COLO668 (cell line): ENCODE results near the gene SHMT2.

Experiments used
- DNase-seq: peaks from one replicate; lab custom pipeline; 2025; ENCODE audit not compliant: unreplicated experiment; lab: John Stamatoyannopoulos, UW

Gene SHMT2

DNA sequence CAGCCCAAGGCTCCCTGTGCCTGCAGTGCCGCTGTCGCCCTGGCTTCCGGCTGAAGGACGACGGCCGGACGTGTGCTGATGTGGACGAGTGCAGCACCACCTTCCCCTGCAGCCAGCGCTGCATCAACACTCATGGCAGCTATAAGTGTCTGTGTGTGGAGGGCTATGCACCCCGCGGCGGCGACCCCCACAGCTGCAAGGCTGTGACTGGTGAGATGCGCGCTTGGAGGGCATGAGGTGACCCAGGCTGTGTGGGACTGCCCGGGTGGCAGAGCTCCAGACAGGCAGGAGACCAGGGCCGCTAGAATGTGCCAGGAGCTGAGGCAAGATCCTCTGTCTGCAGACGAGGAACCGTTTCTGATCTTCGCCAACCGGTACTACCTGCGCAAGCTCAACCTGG is 32.6 kb upstream of the SHMT2 start:
- DNase-seq: no peak

DNA sequence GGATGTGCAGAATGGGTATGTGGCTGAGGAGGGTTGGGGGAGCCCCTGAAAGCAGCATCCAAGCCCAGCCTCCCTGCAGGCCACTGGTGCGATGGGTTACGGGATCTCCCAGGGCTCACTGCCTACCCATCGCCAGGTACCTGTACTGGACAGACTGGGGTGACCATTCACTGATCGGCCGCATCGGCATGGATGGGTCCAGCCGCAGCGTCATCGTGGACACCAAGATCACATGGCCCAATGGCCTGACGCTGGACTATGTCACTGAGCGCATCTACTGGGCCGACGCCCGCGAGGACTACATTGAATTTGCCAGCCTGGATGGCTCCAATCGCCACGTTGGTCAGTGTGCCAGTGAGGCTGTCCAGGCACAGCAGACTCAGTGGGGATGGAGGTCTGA is 31.2 kb upstream of the SHMT2 start:
- DNase-seq: no peak

DNA sequence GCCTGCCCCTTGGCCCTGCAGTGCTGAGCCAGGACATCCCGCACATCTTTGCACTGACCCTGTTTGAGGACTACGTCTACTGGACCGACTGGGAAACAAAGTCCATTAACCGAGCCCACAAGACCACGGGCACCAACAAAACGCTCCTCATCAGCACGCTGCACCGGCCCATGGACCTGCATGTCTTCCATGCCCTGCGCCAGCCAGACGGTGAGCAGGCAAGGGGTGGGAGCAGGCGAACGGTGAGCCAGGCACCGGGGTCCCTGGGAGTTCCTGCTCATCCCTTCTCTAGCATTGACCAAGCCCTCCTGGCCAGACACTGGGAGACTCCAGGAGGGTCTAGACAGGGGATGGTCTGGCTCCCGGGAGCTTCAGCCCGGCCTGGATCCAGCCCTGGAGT is 30.3 kb upstream of the SHMT2 start:
- DNase-seq: no peak

DNA sequence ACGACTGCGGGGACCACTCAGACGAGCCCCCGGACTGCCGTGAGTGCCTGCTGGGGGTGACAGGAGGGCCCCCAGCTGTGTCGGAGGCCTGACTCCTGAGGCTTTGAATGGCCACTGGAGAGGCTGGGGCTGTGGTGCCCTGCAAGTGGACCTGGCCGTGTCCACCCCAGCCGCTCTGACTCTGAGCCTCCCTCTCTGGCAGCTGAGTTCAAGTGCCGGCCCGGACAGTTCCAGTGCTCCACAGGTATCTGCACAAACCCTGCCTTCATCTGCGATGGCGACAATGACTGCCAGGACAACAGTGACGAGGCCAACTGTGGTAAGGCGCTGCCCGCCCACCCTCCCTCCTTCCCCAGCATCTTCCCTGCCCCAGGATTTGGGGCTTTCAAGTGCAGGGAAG is 29.0 kb upstream of the SHMT2 start:
- DNase-seq: no peak

DNA sequence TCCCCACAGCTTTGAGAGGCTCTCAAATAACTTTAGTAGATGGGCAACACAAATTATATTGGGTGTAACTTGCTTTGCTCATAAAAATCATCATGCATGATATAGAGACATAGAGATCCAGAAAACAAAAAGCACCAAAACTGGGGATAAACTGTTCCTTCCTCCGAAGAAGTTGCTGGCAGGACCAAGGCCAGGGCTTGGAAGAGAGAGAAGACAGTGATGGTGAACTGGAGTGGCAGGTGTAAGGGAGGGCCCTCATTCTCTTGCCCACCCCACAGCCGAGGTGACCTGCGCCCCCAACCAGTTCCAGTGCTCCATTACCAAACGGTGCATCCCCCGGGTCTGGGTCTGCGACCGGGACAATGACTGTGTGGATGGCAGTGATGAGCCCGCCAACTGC is 28.3 kb upstream of the SHMT2 start:
- no peak for DNase-seq

DNA sequence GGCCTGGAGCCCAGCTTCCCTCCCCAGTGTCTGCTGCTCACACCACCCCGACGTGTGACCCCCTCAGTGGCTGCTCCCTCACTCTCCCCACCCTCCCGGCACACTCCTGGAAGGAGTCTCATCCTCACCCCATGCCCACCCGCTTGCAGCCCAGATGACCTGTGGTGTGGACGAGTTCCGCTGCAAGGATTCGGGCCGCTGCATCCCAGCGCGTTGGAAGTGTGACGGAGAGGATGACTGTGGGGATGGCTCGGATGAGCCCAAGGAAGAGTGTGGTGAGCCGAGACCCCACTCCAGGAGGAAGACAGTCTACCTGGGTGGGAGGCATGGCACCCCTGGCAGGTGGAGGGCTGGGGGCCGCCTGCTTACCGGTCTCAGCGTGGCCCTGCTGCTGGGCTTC is 27.9 kb upstream of the SHMT2 start:
- no peak for DNase-seq

DNA sequence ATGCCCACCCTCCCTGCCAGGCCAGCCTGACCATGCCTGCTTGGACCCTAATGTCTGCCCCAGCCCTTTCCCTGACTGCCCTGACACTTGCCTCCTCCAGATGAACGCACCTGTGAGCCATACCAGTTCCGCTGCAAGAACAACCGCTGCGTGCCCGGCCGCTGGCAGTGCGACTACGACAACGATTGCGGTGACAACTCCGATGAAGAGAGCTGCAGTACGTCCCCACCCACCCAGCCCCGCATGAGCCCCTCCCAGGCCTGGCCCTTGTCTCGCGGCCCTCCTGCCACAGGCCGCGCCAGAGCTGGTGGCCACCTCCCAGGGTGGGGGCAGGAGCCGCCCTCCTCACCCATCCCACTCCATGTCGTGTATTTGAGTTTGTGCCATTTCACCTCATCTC is 27.2 kb upstream of the SHMT2 start:
- no peak for DNase-seq

DNA sequence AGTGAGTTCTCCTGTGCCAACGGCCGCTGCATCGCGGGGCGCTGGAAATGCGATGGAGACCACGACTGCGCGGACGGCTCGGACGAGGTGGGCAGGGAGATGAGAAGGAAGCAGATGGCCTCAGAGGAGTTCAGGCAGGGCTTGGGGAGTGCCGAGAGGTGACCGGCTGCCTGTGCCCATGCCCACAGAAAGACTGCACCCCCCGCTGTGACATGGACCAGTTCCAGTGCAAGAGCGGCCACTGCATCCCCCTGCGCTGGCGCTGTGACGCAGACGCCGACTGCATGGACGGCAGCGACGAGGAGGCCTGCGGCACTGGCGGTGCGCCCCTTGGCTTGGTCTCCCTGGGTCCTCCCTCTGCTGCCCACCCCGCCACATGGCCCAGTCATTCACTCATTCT is 26.3 kb upstream of the SHMT2 start:
- no peak for DNase-seq

DNA sequence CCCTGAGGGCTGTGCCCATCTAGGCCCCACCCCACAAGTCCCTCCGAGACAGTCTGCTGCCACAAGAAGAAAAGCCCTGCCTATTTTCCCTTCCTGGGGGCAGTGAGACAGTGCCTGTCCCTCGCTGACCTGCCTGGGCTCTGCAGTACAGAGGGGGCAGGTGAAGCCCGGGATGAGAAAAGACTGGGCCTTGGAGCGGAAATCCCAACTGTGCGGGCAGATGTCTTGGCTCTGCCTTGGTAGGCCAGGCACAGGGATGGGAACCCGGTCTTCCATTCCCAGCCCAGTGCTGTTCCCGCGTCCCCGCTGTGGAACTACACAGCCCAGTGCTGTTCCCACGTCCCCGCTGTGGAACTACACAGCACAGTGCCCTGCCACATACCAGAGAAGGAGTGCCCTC is 25.7 kb upstream of the SHMT2 start:
- no peak for DNase-seq

DNA sequence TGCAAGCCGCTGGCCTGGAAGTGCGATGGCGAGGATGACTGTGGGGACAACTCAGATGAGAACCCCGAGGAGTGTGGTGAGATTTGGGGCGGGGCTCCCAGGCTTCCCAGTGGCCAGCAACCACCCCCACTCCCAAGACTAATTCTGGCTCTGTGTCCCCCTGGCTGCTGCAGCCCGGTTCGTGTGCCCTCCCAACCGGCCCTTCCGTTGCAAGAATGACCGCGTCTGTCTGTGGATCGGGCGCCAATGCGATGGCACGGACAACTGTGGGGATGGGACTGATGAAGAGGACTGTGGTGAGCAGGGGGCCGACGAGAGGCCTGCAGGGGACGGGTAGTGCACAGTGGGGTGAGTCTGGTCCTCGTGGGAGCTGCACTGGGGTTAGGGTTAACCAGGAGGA is 25.1 kb upstream of the SHMT2 start:
- no peak for DNase-seq

DNA sequence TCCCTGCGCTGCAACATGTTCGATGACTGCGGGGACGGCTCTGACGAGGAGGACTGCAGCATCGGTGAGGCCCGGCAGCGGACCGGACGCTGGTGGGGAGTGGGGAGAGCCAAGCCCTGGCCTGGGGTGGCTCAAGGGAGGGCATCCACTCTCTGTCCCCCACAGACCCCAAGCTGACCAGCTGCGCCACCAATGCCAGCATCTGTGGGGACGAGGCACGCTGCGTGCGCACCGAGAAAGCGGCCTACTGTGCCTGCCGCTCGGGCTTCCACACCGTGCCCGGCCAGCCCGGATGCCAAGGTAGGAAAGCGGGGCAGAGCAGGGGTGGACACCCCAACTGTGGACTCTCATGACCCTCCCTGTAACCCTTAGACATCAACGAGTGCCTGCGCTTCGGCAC is 24.3 kb upstream of the SHMT2 start:
- no peak for DNase-seq

DNA sequence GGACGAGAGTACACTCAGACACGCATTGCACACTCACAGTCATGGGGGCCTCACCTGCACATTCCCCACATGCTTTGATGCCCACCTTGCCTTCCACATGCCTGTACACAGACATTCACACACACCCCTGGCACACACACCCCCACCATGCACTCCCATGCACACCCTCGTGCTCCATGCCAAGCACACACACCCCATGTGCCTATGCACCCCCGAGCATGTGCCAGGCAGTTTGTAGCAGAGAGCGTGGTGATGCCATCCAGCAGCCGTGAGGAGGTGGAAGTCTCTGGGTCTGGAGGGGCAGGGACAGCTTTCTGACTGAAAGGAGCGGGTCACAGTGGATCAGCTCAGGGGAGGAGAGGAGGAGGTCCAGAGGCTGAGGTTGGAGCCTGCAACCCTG is 23.6 kb upstream of the SHMT2 start:
- DNase-seq: no peak

DNA sequence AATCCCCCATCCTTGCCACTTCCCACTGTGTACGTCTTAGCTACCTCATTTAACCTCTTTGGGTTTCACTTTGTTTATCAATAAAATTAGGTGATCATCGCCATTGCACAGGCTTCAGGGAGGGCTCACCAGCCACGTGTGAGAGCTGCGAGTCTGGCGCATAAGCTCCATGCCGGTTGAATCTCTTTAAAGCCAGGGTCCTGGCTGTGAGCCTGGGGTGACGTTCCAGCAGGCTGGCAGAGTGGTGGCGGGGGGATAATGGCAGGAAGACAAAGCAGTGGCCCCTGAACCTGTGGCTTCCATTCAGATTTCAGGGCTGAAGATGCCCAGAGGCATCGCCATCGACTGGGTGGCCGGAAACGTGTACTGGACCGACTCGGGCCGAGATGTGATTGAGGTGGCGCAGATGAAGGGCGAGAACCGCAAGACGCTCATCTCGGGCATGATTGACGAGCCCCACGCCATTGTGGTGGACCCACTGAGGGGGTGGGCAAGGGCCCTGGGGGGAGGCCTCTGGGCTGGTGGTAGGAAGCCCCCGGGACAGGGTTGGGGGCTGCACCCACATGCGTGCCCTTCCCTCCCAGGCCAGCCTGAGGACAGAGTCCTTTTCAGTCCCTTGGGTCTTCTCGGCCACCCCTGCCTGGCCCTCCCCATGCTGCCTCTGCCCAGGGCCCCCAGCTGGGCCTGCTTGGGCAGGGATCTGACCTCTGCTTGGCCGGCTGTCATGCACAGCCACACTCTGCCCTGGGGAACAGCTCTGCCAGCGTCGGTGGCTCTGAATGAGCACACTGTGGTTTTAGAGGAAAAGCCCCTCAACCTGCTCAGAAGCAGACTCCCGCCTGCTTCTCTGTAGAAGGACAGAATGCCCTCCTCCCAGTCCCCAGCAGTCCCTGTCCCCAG is 21.5 kb upstream of the SHMT2 start:
- DNase-seq: no peak

DNA sequence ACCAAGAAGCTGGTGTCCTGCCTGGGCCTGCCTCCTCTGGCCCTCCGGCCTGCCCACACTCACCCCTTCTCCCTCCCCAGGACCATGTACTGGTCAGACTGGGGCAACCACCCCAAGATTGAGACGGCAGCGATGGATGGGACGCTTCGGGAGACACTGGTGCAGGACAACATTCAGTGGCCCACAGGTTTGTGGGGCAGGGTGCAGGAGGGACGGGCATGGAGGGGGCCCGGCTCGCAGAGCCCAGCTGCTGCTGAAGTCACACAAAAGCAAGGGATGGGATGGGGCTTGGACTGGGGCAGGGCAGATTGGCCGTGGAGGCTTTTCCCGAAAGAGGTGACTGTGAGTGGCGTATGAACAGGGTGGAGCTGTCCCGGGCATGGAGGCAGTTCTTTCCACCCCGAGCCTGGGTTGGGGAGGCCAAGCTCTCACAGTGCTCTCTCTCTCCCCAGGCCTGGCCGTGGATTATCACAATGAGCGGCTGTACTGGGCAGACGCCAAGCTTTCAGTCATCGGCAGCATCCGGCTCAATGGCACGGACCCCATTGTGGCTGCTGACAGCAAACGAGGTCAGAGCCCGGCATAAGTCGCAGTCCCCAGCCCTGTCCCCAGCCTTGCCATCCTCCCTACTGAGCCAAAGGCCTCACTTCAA is 20.8 kb upstream of the SHMT2 start:
- DNase-seq: no peak

DNA sequence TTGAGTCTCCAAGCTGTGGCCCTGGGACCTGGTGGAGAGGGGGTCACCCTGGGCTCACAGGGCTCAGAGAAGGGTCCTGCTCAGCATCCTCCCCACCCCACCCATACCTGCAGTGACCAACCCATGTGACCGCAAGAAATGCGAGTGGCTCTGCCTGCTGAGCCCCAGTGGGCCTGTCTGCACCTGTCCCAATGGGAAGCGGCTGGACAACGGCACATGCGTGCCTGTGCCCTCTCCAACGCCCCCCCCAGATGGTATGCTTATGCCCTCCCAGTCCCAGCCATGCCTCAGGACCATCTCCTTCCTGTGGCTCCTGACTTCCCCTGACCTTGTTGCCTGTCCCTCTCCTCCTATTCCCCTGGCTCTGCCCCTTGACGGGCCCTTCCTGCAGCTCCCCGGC is 19.6 kb upstream of the SHMT2 start:
- no peak for DNase-seq

DNA sequence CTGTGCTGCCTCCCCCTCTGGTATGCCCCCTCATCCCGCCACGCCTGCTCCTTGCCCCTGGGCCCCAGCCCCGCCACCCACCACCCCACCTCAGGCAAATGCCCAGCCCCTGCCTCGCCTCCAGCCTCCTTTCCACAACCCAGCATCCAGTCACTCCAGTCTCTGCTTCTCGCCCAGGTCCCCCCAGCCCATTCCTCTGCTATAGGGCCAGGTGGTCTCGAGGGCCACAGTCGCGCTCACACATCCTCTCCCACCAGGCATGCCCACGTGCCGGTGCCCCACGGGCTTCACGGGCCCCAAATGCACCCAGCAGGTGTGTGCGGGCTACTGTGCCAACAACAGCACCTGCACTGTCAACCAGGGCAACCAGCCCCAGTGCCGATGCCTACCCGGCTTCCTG is 19.1 kb upstream of the SHMT2 start:
- no peak for DNase-seq

DNA sequence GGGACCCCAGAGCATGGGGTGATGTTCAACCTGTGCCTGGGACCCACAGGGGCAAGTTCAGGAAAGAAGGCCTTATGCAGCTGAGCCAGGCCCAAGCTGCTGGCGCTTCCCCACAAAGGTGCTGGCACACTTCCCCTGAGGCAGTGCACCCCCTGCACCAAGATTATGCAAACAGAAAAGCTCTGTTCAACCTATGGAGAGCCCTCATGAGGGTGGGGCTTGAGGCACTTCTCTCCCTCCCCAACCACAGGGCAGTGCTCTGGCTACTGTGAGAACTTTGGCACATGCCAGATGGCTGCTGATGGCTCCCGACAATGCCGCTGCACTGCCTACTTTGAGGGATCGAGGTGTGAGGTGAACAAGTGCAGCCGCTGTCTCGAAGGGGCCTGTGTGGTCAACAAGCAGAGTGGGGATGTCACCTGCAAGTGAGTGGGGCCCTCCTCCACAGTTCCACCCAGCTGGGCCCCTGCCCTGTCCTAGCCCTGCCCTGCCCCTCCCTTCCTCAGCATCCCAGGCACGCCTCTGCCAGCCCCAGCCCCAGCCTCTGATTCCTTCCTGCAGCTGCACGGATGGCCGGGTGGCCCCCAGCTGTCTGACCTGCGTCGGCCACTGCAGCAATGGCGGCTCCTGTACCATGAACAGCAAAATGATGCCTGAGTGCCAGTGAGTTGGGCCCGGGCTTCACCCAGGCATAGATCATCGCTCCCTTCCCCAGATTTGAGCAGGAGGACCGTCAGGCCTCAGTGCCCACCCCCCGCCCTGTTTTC is 18.4 kb upstream of the SHMT2 start:
- no peak for DNase-seq

DNA sequence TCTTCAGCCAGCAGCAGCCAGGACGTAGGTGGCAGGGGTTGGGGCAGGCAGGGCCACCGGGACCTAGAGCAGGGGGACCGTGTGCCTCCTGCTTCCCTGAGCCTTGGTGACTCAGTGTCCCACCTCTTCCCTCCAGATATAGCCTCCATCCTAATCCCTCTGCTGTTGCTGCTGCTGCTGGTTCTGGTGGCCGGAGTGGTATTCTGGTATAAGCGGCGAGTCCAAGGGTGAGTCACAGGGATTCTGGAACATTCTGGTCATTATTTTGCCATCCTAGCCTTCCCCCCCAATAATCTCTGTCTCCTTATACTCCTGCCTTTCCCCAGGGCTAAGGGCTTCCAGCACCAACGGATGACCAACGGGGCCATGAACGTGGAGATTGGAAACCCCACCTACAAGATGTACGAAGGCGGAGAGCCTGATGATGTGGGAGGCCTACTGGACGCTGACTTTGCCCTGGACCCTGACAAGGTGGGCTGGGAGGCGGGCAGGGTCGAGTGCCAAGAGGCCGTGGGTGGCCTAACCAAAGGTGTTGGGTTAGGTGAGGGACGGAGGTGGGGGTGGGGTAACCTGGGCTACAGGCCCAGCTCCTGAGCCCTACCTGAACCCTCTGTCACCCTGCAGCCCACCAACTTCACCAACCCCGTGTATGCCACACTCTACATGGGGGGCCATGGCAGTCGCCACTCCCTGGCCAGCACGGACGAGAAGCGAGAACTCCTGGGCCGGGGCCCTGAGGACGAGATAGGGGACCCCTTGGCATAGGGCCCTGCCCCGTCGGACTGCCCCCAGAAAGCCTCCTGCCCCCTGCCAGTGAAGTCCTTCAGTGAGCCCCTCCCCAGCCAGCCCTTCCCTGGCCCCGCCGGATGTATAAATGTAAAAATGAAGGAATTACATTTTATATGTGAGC is 17.5 kb upstream of the SHMT2 start:
- DNase-seq: no peak

DNA sequence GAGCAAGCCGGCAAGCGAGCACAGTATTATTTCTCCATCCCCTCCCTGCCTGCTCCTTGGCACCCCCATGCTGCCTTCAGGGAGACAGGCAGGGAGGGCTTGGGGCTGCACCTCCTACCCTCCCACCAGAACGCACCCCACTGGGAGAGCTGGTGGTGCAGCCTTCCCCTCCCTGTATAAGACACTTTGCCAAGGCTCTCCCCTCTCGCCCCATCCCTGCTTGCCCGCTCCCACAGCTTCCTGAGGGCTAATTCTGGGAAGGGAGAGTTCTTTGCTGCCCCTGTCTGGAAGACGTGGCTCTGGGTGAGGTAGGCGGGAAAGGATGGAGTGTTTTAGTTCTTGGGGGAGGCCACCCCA is 16.8 kb upstream of the SHMT2 start:
- DNase-seq: no peak

DNA sequence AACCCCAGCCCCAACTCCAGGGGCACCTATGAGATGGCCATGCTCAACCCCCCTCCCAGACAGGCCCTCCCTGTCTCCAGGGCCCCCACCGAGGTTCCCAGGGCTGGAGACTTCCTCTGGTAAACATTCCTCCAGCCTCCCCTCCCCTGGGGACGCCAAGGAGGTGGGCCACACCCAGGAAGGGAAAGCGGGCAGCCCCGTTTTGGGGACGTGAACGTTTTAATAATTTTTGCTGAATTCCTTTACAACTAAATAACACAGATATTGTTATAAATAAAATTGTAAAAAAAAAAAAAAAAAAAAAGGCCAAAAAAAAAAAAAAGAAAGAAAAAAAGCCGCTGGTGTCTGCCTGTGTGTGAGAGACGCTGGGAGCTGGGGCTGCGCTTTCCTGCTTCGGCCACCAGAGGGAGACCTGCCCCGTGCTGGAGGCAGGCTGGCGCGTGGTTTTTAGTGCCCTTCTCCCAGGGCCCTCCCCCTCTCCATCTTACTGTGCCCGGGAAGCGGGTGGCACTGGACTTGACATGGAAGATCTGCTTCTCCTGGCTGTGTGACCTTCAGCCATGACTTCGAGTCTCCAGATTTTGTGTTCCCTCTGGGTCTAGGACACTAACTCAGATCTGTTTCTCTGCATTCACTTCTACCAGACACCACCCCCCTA is 16.3 kb upstream of the SHMT2 start:
- peak; percentile 74 for DNase-seq
